ENCODE data around the gene FAM3A. TPM values are rescaled to one million over a fixed set of nuclear protein-coding genes. Genes with fewer than 3 reads are reported as not detected.
A peak's percentile ranks its signal among the peaks of the same experiment; 100 is the strongest.

Gene FAM3A
- polyA plus RNA-seq, 1 of the 3 experiments (the other 2 are of a cell fraction): 42.1 TPM

GRCh38 chrX:154478728-154479622 is 37.1 kb downstream of the FAM3A start, which contains the start of gene LAGE3:
Gene LAGE3, minus strand, starts transcription at chrX:154479281. Its CDS starts 366 bp downstream, at chrX:154478915.
- Histone ChIP-seq H3K27ac (ENCODE audit: low read depth in 2 of 2, low read length in 1 of 2) (peak within 1 kb of the TSS in 1 of 2 experiments; percentile 61; a peak in 1 of 4 replicates), H3K9ac (peak within 1 kb of the TSS; percentile 43; the same call in 1 of the 2 replicates), H3K4me1 (ENCODE audit: control insufficient read depth in 1 of 2, insufficient read depth in 2 of 2, low read depth in 1 of 2, low read length in 1 of 2) (peaks cover 0 to 6% of the 10 kb centered on the region in 2 experiments; a peak in 1 of 4 replicates), H2AFZ (ENCODE audit: low read depth) (0 out of 2 replicates have a peak within 1 kb of the TSS, but pooled peaks have one; percentile 59), H3F3A (replicated peaks; ENCODE audit: insufficient read depth) (peaks cover 14% of the 10 kb centered on the region), H4K20me1 (ENCODE audit: insufficient read depth) (no peaks in the 10 kb centered on the region), H3K9me3 (no peaks in the 10 kb centered on the region), H3K79me2 (ENCODE audit: insufficient read depth) (no peaks in the 10 kb centered on the region; the same call in 1 of the 2 replicates), H3K36me3 (replicated peaks in 1 of 2; ENCODE audit: control insufficient read depth in 1 of 2, insufficient read depth in 2 of 2, low read length in 1 of 2) (peaks cover 0 to 3% of the 10 kb centered on the region in 2 experiments), H3K27me3 (ENCODE audit: insufficient read depth) (peaks cover 5% of the 10 kb centered on the region; the same call in 1 of the 2 replicates), H3K9me2 (no peaks in the 10 kb centered on the region), H3K4me3 (ENCODE audit: low read depth in 2 of 2, low read length in 1 of 2) (peak within 1 kb of the TSS; percentile 49 to 58), H3K4me2 (peak within 1 kb of the TSS; percentile 69)
- ChIA-PET POLR2A (interaction anchor here (0.8 to 2.1 kb wide), 6 partner anchors 8 to 80 kb away, joined by 3 to 8 read pairs (median 5); partner anchors contain the start of genes RPL10, SLC10A3 and UBL4A), CTCF (interaction anchor here (0.8 to 1.0 kb wide), 2 partner anchors 57 to 81 kb away, joined by 3 read pairs; partner anchors contain the start of gene RPL10)
- peak; percentile 94 for DNase-seq
- WGBS (ENCODE audit: low lambda C conversion rate): 61% methylated on average over 51 of the region's 85 CpGs
- TF ChIP-seq MEF2A (IDR thresholded peaks at IDR 0.05; ENCODE audit: borderline replicate concordance, low read depth): no peak
- no peak for TF ChIP-seq YY1 (IDR thresholded peaks at IDR 0.05; ENCODE audit: low read depth)
- TF ChIP-seq RXRA (IDR thresholded peaks at IDR 0.05; ENCODE audit: borderline replicate concordance, low read depth): no peak
- no peak for TF ChIP-seq RFX5 (IDR thresholded peaks at IDR 0.05; ENCODE audit: low read length)
- peak; percentile 57 for TF ChIP-seq MXI1 (IDR thresholded peaks at IDR 0.05; ENCODE audit: low read depth, low read length)
- TF ChIP-seq ZBTB33 (IDR thresholded peaks at IDR 0.05; ENCODE audit: borderline replicate concordance, low read depth): no peak
- no peak for TF ChIP-seq JUND (IDR thresholded peaks at IDR 0.05)
- TF ChIP-seq TAF1 (IDR thresholded peaks at IDR 0.05; ENCODE audit: borderline replicate concordance, low read depth, low read length): no peak
- peak; percentile 21; the same call in 1 of the 2 replicates for TF ChIP-seq USF1 (IDR thresholded peaks at IDR 0.05; ENCODE audit: borderline replicate concordance, low read depth)
- TF ChIP-seq GABPA (IDR thresholded peaks at IDR 0.05; ENCODE audit: low read depth): no peak
- TF ChIP-seq CTCF (IDR thresholded peaks at IDR 0.05): no peak
- no peak for TF ChIP-seq SIN3A (IDR thresholded peaks at IDR 0.05; ENCODE audit: borderline replicate concordance, low read depth, low read length)
- TF ChIP-seq, protein P1, sequence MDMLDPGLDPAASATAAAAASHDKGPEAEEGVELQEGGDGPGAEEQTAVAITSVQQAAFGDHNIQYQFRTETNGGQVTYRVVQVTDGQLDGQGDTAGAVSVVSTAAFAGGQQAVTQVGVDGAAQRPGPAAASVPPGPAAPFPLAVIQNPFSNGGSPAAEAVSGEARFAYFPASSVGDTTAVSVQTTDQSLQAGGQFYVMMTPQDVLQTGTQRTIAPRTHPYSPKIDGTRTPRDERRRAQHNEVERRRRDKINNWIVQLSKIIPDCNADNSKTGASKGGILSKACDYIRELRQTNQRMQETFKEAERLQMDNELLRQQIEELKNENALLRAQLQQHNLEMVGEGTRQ (IDR thresholded peaks at IDR 0.05; ENCODE audit: borderline replicate concordance, low read depth, low read length): no peak
- TF ChIP-seq FOXJ3 (CRISPR knock-in tag; IDR thresholded peaks at IDR 0.05): no peak
- no peak for TF ChIP-seq FOSL2 (IDR thresholded peaks at IDR 0.05; ENCODE audit: borderline replicate concordance, low read depth)
- no peak for TF ChIP-seq ELF1 (IDR thresholded peaks at IDR 0.05)
- TF ChIP-seq REST (IDR thresholded peaks at IDR 0.05; ENCODE audit: low read depth, low read length): no peak
- TF ChIP-seq POLR2AphosphoS5 (IDR thresholded peaks at IDR 0.05; ENCODE audit: low read depth, low read length): 0 out of 2 replicates have a peak, but pooled peaks have one; percentile 20
- no peak for TF ChIP-seq TEAD4 (IDR thresholded peaks at IDR 0.05; ENCODE audit: borderline replicate concordance, insufficient read depth)
- peak; percentile 5; the same call in 1 of the 2 replicates for TF ChIP-seq PBX3 (IDR thresholded peaks at IDR 0.05)
- no peak for TF ChIP-seq RCOR1 (IDR thresholded peaks at IDR 0.05; ENCODE audit: low read length)

Data from SK-N-SH (cell line).